Endothelial cell of umbilical vein (primary cell): ENCODE data around the gene SORT1. TPM values are rescaled to one million over a fixed set of nuclear protein-coding genes. Genes with fewer than 3 reads are reported as not detected.

Experiments
- BruUV-seq: library from RNA; stranded (reverse); fragments of 400-500 nt; replicated peaks from 2 replicates; lab custom pipeline; 2021; lab: Mats Ljungman, UMichigan
- CTCF ChIA-PET: fragments of 300-600, 350-600 bp; sonication (Branson Sonifier 250); formaldehyde crosslinking; loops from one replicate; lab custom pipeline; 2021; ENCODE audit warnings: antibody characterized with exemption, inconsistent platforms; lab: Charles Lee
- POLR2A ChIA-PET: fragments of 300-600, 350-600 bp; sonication (Branson Sonifier 250); formaldehyde crosslinking; loops from one replicate; lab custom pipeline; 2021; ENCODE audit warnings: antibody characterized with exemption, inconsistent platforms; lab: Charles Lee
- DNase-seq: peaks from one replicate; pipeline ENCODE4 v3.0.0-alpha.2; 2011; ENCODE audit warnings: low read depth, low spot score
- FAIRE-seq: peaks from 2 replicates; lab custom pipeline; 2011; peaks lifted over from hg19 to GRCh38; lab: Jason Lieb, UNC
- H2AFZ ChIP-seq: 2 replicates; pipeline ENCODE4 v1.6.0; 2012; ENCODE audit warnings: low read depth, low read length, control low read depth, inconsistent platforms
- H3K27ac ChIP-seq: 2 replicates; pipeline ENCODE4 v1.5.1; 2011; ENCODE audit warnings: low read depth, mild to moderate bottlenecking, control low read depth, low read length, moderate library complexity; ENCODE audit not compliant: insufficient read depth
- H3K27me3 ChIP-seq, 2 experiments: 2 replicates each; pipeline versions ENCODE4 v1.6.0 to v1.6.1; 2011; ENCODE audit warnings: low read length in 2 of 2, mixed read lengths in 1 of 2; ENCODE audit not compliant: control insufficient read depth in 2 of 2, insufficient read depth in 2 of 2
- H3K36me3 ChIP-seq, 2 experiments: 2 replicates in 1 of 2; 3 replicates in 1 of 2; pipeline ENCODE4 v1.5.1; 2011; ENCODE audit warnings: low read length in 2 of 2, mild to moderate bottlenecking in 1 of 2, moderate library complexity in 1 of 2; ENCODE audit not compliant: control insufficient read depth in 2 of 2, insufficient read depth in 2 of 2; ENCODE audit errors: extremely low read depth in 1 of 2
- H3K4me1 ChIP-seq: 3 replicates; pipeline ENCODE4 v1.5.1; 2011; ENCODE audit warnings: mild to moderate bottlenecking, low read length; ENCODE audit not compliant: control insufficient read depth, insufficient read depth; ENCODE audit errors: extremely low read depth
- H3K4me2 ChIP-seq: 2 replicates; pipeline ENCODE4 v1.6.1; 2011; ENCODE audit warnings: low read length, control low read depth, mixed read lengths; ENCODE audit not compliant: insufficient read depth
- H3K4me3 ChIP-seq, 3 experiments: fragments of 200-600 bp in 1 of 3; sonication (generic), shearing (Covaris generic) in 1 of 3; replicated peaks in 1 of 3; 2 replicates each; pipeline ENCODE4 v1.5.1; 2011 to 2016; ENCODE audit warnings: control low read depth in 3 of 3, low read length in 3 of 3, mild to moderate bottlenecking in 2 of 3, inconsistent platforms in 1 of 3, low read depth in 1 of 3, moderate library complexity in 1 of 3; ENCODE audit not compliant: insufficient read depth in 1 of 3
- H3K79me2 ChIP-seq: 2 replicates; pipeline ENCODE4 v1.6.0; 2012; ENCODE audit warnings: low read length, inconsistent platforms; ENCODE audit not compliant: control insufficient read depth, insufficient read depth
- H3K9ac ChIP-seq: replicated peaks from 2 replicates; pipeline ENCODE3; 2011; ENCODE audit warnings: low read length, control low read depth; ENCODE audit not compliant: insufficient read depth; ENCODE audit errors: extremely low read depth
- H3K9me1 ChIP-seq: replicated peaks from 3 replicates; pipeline ENCODE4 v1.6.0; 2011; ENCODE audit warnings: mild to moderate bottlenecking, low read length; ENCODE audit not compliant: control insufficient read depth, insufficient read depth; ENCODE audit errors: extremely low read depth
- H3K9me3 ChIP-seq: replicated peaks from 2 replicates; pipeline ENCODE4 v1.5.1; 2012; ENCODE audit warnings: low read length, inconsistent platforms; ENCODE audit not compliant: control insufficient read depth, insufficient read depth
- H4K20me1 ChIP-seq: replicated peaks from 2 replicates; pipeline ENCODE3; 2011; ENCODE audit warnings: mild to moderate bottlenecking, low read length; ENCODE audit not compliant: control insufficient read depth, insufficient read depth; ENCODE audit errors: extremely low read depth
- EZH2 ChIP-seq: IDR thresholded peaks from 2 replicates; pipeline ENCODE4 v1.6.1; 2012; ENCODE audit warnings: borderline replicate concordance, low read depth, mild to moderate bottlenecking, moderate library complexity, low read length, inconsistent platforms; ENCODE audit not compliant: severe bottlenecking
- FOS ChIP-seq: IDR thresholded peaks from 2 replicates; pipeline ENCODE4 v1.6.1; 2011; ENCODE audit warnings: mild to moderate bottlenecking, low read length, moderate library complexity, borderline replicate concordance; ENCODE audit not compliant: insufficient read depth
- GATA2 ChIP-seq: IDR thresholded peaks from 2 replicates; pipeline ENCODE4 v1.7.0; 2011; ENCODE audit warnings: low read depth, mild to moderate bottlenecking, moderate library complexity, mixed read lengths, low read length; ENCODE audit not compliant: insufficient read length, insufficient read depth
- JUN ChIP-seq: IDR thresholded peaks from 2 replicates; pipeline ENCODE4 v1.6.1; 2011; ENCODE audit warnings: borderline replicate concordance, low read depth; ENCODE audit not compliant: insufficient read length, insufficient read depth
- MYC ChIP-seq: IDR thresholded peaks from one replicate; pipeline ENCODE4 v1.6.1; 2011; ENCODE audit warnings: mild to moderate bottlenecking, low read depth, low read length
- POLR2A ChIP-seq: IDR thresholded peaks from 2 replicates; pipeline ENCODE4 v1.6.1; 2012; ENCODE audit warnings: low read depth, mild to moderate bottlenecking, control low read depth, low read length
- POLR2AphosphoS5 ChIP-seq: IDR thresholded peaks from 2 replicates; pipeline ENCODE4 v1.6.1; 2012; ENCODE audit warnings: low read depth, mild to moderate bottlenecking, control low read depth, low read length, moderate library complexity; ENCODE audit not compliant: insufficient read depth
- dilution Hi-C: fragments of 300-500 bp; cut with MboI; formaldehyde crosslinking; loops from one replicate; pipeline ENCODE4 v1.15.0; 2019; ENCODE audit warnings: low sequenced_read_pairs; ENCODE audit not compliant: extremely low pct_ligation_motif_present
- intact Hi-C: fragments of 100-400 bp; cut with micrococcal nuclease; formaldehyde crosslinking; loops from one replicate; pipeline ENCODE4 v1.10.0; 2022
- polyA plus RNA-seq, 4 experiments: library from polyadenylated mRNA; depleted of rRNA in 3 of 4; stranded (reverse) in 3 of 4; unstranded in 1 of 4; fragments of >200 nt; gene quantifications; 2 replicates each; pipeline versions ENCODE4 v1.2.1 to v1.2.3, GENCODE V29; 2011 to 2012; ENCODE audit warnings: missing spikeins in 1 of 4
- total RNA-seq: library from RNA; stranded (reverse); gene quantifications from 2 replicates; pipeline ENCODE4 v1.2.3, GENCODE V29; 2021
- TF ChIP-seq, protein P1 (sequence below), 2 donors: IDR thresholded peaks; 1 replicate in 1 of 2; 2 replicates in 1 of 2; pipeline ENCODE4 v1.5.1; 2011; ENCODE audit warnings: low read length in 2 of 2, mild to moderate bottlenecking in 2 of 2, moderate library complexity in 2 of 2, control low read depth in 1 of 2, inconsistent platforms in 1 of 2, low read depth in 1 of 2; ENCODE audit not compliant: insufficient read depth in 1 of 2; ENCODE audit errors: extremely low read depth in 1 of 2
- TF ChIP-seq, protein P2 (sequence below): IDR thresholded peaks from 2 replicates; pipeline ENCODE4 v1.6.1; 2011; ENCODE audit not compliant: insufficient read depth, insufficient read length

Gene SORT1
- total and polyA plus RNA-seq, 2 donors (not counting 3 experiments of a cell fraction or from before 2014, with no cell fraction given): 6.8 to 17.8 TPM

DNA sequence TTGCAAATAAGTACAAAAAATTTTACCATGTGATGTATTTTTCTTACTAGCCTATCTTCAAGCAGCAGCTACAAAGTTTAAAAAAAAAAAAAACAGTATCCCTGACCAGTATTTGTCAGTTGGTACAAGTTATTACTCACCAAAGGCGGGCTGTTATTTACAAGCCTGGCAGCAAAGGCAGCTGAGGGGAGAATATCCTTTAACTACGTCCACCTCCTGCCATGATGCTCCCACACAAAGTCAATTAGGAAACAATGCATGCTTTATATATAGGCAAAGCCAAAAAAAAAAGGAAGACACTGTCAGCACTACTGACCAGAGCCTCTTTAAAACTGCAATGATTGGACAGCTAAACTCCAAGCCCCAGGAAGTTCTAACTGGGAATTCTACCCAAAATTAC is 14.8 kb upstream of the SORT1 start:
- peaks cover 17% of the 10 kb centered on the region for H3K79me2 ChIP-seq
- dilution Hi-C loops: no loop called here
- H3K4me2 ChIP-seq: no peak overlapping the region
- H4K20me1 ChIP-seq: no peaks in the 10 kb centered on the region
- ChIA-PET CTCF (no interaction called here), POLR2A (no interaction called here)
- no peaks in the 10 kb centered on the region for H3K9me1 ChIP-seq
- H3K27me3 ChIP-seq: no peaks in the 10 kb centered on the region
- no peak overlapping the region for H3K27ac ChIP-seq
- no peak overlapping the region for H3K4me3 ChIP-seq
- no peaks in the 10 kb centered on the region for H3K9me3 ChIP-seq
- no peak for FAIRE-seq
- H3K4me1 ChIP-seq: no peaks in the 10 kb centered on the region
- no peak overlapping the region for H3K9ac ChIP-seq
- no peak for TF ChIP-seq GATA2
- TF ChIP-seq, protein P1, sequence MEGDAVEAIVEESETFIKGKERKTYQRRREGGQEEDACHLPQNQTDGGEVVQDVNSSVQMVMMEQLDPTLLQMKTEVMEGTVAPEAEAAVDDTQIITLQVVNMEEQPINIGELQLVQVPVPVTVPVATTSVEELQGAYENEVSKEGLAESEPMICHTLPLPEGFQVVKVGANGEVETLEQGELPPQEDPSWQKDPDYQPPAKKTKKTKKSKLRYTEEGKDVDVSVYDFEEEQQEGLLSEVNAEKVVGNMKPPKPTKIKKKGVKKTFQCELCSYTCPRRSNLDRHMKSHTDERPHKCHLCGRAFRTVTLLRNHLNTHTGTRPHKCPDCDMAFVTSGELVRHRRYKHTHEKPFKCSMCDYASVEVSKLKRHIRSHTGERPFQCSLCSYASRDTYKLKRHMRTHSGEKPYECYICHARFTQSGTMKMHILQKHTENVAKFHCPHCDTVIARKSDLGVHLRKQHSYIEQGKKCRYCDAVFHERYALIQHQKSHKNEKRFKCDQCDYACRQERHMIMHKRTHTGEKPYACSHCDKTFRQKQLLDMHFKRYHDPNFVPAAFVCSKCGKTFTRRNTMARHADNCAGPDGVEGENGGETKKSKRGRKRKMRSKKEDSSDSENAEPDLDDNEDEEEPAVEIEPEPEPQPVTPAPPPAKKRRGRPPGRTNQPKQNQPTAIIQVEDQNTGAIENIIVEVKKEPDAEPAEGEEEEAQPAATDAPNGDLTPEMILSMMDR (IDR thresholded peaks at IDR 0.05; ENCODE audit: extremely low read depth in 1 of 2, insufficient read depth in 1 of 2, low read depth in 1 of 2, low read length in 2 of 2): no peak
- TF ChIP-seq FOS: no peak
- TF ChIP-seq JUN: no peak
- TF ChIP-seq POLR2A: no peak
- no peak for TF ChIP-seq EZH2
- no peak for TF ChIP-seq POLR2AphosphoS5
- TF ChIP-seq MYC: no peak
- TF ChIP-seq, protein P2, sequence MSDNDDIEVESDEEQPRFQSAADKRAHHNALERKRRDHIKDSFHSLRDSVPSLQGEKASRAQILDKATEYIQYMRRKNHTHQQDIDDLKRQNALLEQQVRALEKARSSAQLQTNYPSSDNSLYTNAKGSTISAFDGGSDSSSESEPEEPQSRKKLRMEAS: no peak
- peaks cover 21 to 42% of the 10 kb centered on the region in 2 experiments for H3K36me3 ChIP-seq
- intact Hi-C loops: no loop called here
- H2AFZ ChIP-seq: no peak overlapping the region
- no peak for DNase-seq
- no TSS peak for BruUV-seq
